GM12801 (cell line): ENCODE results near the gene NME3.

Experiments
- CTCF ChIP-seq: IDR thresholded peaks from one replicate; pipeline ENCODE4 v1.5.1; 2011; ENCODE audit warnings: control low read depth; ENCODE audit not compliant: insufficient read length; ENCODE audit errors: extremely low read depth

Gene NME3

DNA sequence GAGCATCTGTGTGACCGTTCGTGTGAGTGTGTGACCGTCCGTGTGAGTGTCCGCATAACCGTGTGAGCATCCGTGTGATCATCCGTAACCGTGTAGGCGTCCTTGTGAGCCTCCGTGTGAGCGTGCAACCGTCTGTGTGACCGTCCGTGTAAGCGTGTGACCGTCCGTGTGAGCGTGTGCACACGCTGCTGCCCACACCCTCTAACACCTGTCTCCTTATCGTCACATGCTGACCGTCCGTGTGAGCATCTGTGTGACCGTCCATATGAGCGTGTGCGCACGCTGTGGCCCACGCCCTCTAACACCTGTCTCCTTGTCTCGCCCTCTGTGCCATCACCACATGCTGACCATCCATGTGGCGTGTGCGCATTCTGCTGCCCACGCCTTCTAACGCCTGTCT lies 31.1 kb downstream of the NME3 start:
- TF ChIP-seq CTCF = no peak

GRCh38 chr16:1734816-1735215 lies 36.5 kb downstream of the NME3 start:
- TF ChIP-seq CTCF = no peak

DNA sequence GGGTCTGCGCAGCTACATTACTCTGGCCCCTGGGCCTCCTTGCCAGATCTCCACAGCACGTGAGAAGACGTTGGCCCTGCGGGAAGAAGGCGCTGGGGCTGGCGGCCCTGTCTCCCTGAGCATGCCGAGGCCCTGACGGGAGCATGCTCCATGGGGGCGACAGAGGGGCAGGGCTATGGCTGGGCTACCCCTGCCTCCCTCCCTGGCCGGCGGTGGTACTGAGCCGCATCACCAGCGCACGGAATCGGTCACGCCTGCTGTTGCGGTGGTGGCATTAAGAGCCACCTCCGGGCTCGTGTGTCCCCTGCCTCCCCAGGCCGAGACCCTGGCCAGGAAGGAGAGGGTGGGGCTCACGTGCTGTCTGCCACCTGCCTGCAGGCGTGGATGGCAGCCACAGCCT lies 37.2 kb downstream of the NME3 start:
- TF ChIP-seq CTCF = no peak

DNA sequence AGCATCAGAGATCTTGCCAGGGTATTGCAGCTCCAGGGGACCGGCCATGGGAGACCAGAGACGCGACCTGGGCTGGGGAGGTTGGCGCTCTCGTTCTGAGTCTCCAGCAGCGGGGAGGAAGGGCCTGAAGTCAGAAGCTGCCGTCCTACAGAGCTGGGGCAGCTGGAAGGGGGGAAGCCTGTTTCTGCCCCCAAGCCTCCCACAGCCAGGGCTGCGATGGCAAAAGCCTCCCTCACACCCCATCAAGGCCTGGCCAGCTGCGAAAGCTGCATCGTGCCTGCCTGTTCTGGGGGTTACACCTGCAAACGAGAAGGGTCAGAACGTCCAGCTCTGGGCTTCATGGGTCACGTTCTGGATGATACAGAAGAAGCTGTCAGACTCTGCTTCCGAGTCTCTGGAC lies 39.3 kb downstream of the NME3 start:
- no peak for TF ChIP-seq CTCF

- no peak for TF ChIP-seq CTCF
These were observed 39.7 kb downstream of the NME3 start for GRCh38 chr16:1731603-1732002.

GRCh38 chr16:1731073-1731472 lies 40.3 kb downstream of the NME3 start:
- TF ChIP-seq CTCF = no peak

GRCh38 chr16:1729445-1729844 lies 41.9 kb downstream of the NME3 start:
- TF ChIP-seq CTCF = no peak

GRCh38 chr16:1729026-1729425 lies 42.3 kb downstream of the NME3 start:
- TF ChIP-seq CTCF = no peak
